H1 (cell line): ENCODE data around the gene PDZD4. TPM values are rescaled to one million over a fixed set of nuclear protein-coding genes. Genes with fewer than 3 reads are reported as not detected.

Experiments
- CTCF ChIA-PET: fragments of 300-600 bp; sonication (Branson Sonifier 250); formaldehyde crosslinking; loops from one replicate; lab custom pipeline; 2021; ENCODE audit not compliant: partially characterized antibody; lab: Charles Lee
- POLR2A ChIA-PET: fragments of 300-600 bp; sonication (Branson Sonifier 250); formaldehyde crosslinking; loops from one replicate; lab custom pipeline; 2021; ENCODE audit warnings: inconsistent platforms; ENCODE audit not compliant: partially characterized antibody; lab: Charles Lee
- DNase-seq, 2 experiments: peaks; one replicate each; pipeline versions ENCODE4 v3.0.0 to v3.0.0-alpha.2; 2010 to 2022; ENCODE audit warnings: low spot score in 2 of 2, low read depth in 1 of 2, mixed read lengths in 1 of 2
- FAIRE-seq: peaks from 2 replicates; lab custom pipeline; 2011; peaks lifted over from hg19 to GRCh38; lab: Jason Lieb, UNC
- H2AFZ ChIP-seq: 2 replicates; pipeline ENCODE4 v1.8.1; 2012; ENCODE audit warnings: low read length, inconsistent platforms
- H2AK5ac ChIP-seq: 2 replicates; pipeline ENCODE4 v1.6.1; 2013; ENCODE audit warnings: low read depth, low read length
- H2BK120ac ChIP-seq: replicated peaks from 2 replicates; pipeline ENCODE3; 2013; ENCODE audit warnings: low read depth, low read length, inconsistent platforms
- H2BK12ac ChIP-seq: 2 replicates; pipeline ENCODE4 v1.6.1; 2013; ENCODE audit warnings: low read depth, low read length
- H2BK15ac ChIP-seq: 2 replicates; pipeline ENCODE4 v1.6.1; 2013; ENCODE audit warnings: low read length
- H2BK20ac ChIP-seq: 2 replicates; pipeline ENCODE4 v1.6.1; 2013; ENCODE audit warnings: low read length
- H2BK5ac ChIP-seq: 2 replicates; pipeline ENCODE4 v1.6.1; 2013; ENCODE audit warnings: low read depth, low read length
- H3K14ac ChIP-seq: 2 replicates; pipeline ENCODE4 v1.6.1; 2013; ENCODE audit warnings: inconsistent platforms; ENCODE audit not compliant: insufficient read length
- H3K18ac ChIP-seq: 2 replicates; pipeline ENCODE4 v1.6.1; 2013; ENCODE audit warnings: low read length; ENCODE audit errors: extremely low read depth
- H3K23ac ChIP-seq: 2 replicates; pipeline ENCODE4 v1.6.1; 2013; ENCODE audit warnings: inconsistent platforms; ENCODE audit not compliant: insufficient read length
- H3K23me2 ChIP-seq: 2 replicates; pipeline ENCODE4 v1.6.1; 2013; ENCODE audit warnings: low read depth, low read length
- H3K27ac ChIP-seq: 2 replicates; pipeline ENCODE4 v1.6.1; 2011; ENCODE audit warnings: low read depth, low read length, inconsistent platforms
- H3K27me3 ChIP-seq, 4 experiments: replicated peaks in 1 of 4; 1 replicate in 1 of 4; 2 replicates in 3 of 4; pipeline versions ENCODE4 v1.6.1 to v1.8.1; 2011 to 2013; ENCODE audit warnings: low read length in 3 of 4, mild to moderate bottlenecking in 3 of 4, inconsistent platforms in 2 of 4, mixed read lengths in 2 of 4, moderate library complexity in 1 of 4; ENCODE audit not compliant: control insufficient read depth in 3 of 4, insufficient read depth in 3 of 4; ENCODE audit errors: extremely low read depth in 1 of 4
- H3K36me3 ChIP-seq, 4 experiments: 2 replicates each; pipeline versions ENCODE4 v1.6.1 to v1.8.1; 2011 to 2013; ENCODE audit warnings: mild to moderate bottlenecking in 4 of 4, low read length in 3 of 4, moderate library complexity in 2 of 4, control low read depth in 1 of 4, inconsistent platforms in 1 of 4; ENCODE audit not compliant: insufficient read depth in 4 of 4, control insufficient read depth in 2 of 4
- H3K4ac ChIP-seq: replicated peaks from 2 replicates; pipeline ENCODE3; 2013; ENCODE audit warnings: low read length, low read depth, mixed read lengths, inconsistent platforms; ENCODE audit not compliant: insufficient read length
- H3K4me1 ChIP-seq, 4 experiments: replicated peaks in 1 of 4; 1 replicate in 1 of 4; 2 replicates in 3 of 4; pipeline versions ENCODE4 v1.6.1 to v1.8.1; 2011 to 2013; ENCODE audit warnings: low read length in 3 of 4, inconsistent platforms in 2 of 4, mixed read lengths in 1 of 4; ENCODE audit not compliant: insufficient read depth in 4 of 4, control insufficient read depth in 3 of 4
- H3K4me2 ChIP-seq, 2 experiments: 2 replicates each; pipeline versions ENCODE4 v1.6.1 to v1.8.1; 2011 to 2013; ENCODE audit warnings: low read depth in 2 of 2, low read length in 2 of 2, control low read depth in 1 of 2, inconsistent platforms in 1 of 2, mild to moderate bottlenecking in 1 of 2; ENCODE audit not compliant: insufficient read depth in 1 of 2
- H3K4me3 ChIP-seq, 4 experiments: fragments of 200-600, 300-600 bp in 1 of 4; sonication (generic), shearing (Covaris generic), sonication (Bioruptor Twin) in 1 of 4; 2 replicates each; pipeline versions ENCODE4 v1.5.1 to v1.8.1; 2011 to 2016; ENCODE audit warnings: low read length in 4 of 4, low read depth in 3 of 4, control low read depth in 2 of 4, inconsistent platforms in 2 of 4, mild to moderate bottlenecking in 2 of 4, mixed read lengths in 1 of 4, moderate library complexity in 1 of 4; ENCODE audit not compliant: insufficient read depth in 2 of 4; ENCODE audit errors: extremely low read depth in 1 of 4
- H3K56ac ChIP-seq: replicated peaks from 2 replicates; pipeline ENCODE3; 2013; ENCODE audit warnings: low read depth, mild to moderate bottlenecking, mixed read lengths, low read length, inconsistent platforms; ENCODE audit not compliant: insufficient read length
- H3K79me1 ChIP-seq: 2 replicates; pipeline ENCODE4 v1.6.1; 2013; ENCODE audit warnings: low read depth, low read length, control low read depth
- H3K79me2 ChIP-seq, 2 experiments: 2 replicates each; pipeline versions ENCODE4 v1.6.1 to v1.8.1; 2012 to 2013; ENCODE audit warnings: low read length in 2 of 2, mild to moderate bottlenecking in 2 of 2, inconsistent platforms in 1 of 2; ENCODE audit not compliant: insufficient read depth in 2 of 2, control insufficient read depth in 1 of 2
- H3K9ac ChIP-seq, 4 experiments: replicated peaks in 1 of 4; 1 replicate in 1 of 4; 2 replicates in 3 of 4; pipeline versions ENCODE4 v1.6.1 to v1.8.1; 2011 to 2013; ENCODE audit warnings: low read depth in 3 of 4, low read length in 3 of 4, control low read depth in 2 of 4, mild to moderate bottlenecking in 2 of 4, moderate library complexity in 2 of 4, inconsistent platforms in 1 of 4; ENCODE audit errors: extremely low read depth in 1 of 4
- H3K9me3 ChIP-seq, 2 experiments: 2 replicates each; pipeline versions ENCODE4 v1.6.1 to v1.8.1; 2012 to 2013; ENCODE audit warnings: mild to moderate bottlenecking in 2 of 2, moderate library complexity in 2 of 2, control low read depth in 1 of 2, inconsistent platforms in 1 of 2, low read depth in 1 of 2, low read length in 1 of 2, mixed read lengths in 1 of 2; ENCODE audit not compliant: insufficient read depth in 2 of 2
- H4K20me1 ChIP-seq, 2 experiments: replicated peaks in 1 of 2; 2 replicates each; pipeline versions ENCODE3 to v1.8.1; 2011 to 2013; ENCODE audit warnings: inconsistent platforms in 2 of 2, low read length in 2 of 2, mild to moderate bottlenecking in 1 of 2; ENCODE audit not compliant: insufficient read depth in 2 of 2, control insufficient read depth in 1 of 2
- H4K5ac ChIP-seq: 2 replicates; pipeline ENCODE4 v1.6.1; 2013; ENCODE audit warnings: low read length, low read depth, mixed read lengths, inconsistent platforms; ENCODE audit not compliant: insufficient read length
- H4K8ac ChIP-seq: 2 replicates; pipeline ENCODE4 v1.8.0; 2013; ENCODE audit warnings: mild to moderate bottlenecking, moderate library complexity, low read length, inconsistent platforms; ENCODE audit not compliant: insufficient read depth; ENCODE audit errors: extremely low read depth
- H4K91ac ChIP-seq: replicated peaks from 2 replicates; pipeline ENCODE3; 2013; ENCODE audit warnings: low read length, mixed read lengths, inconsistent platforms; ENCODE audit not compliant: insufficient read length
- ATF2 ChIP-seq: IDR thresholded peaks from 2 replicates; pipeline ENCODE4 v1.6.1; 2012; ENCODE audit warnings: low read length, inconsistent platforms
- E2F6 ChIP-seq: IDR thresholded peaks from 2 replicates; pipeline ENCODE4 v1.6.1; 2012; ENCODE audit warnings: inconsistent platforms
- EP300 ChIP-seq, 2 experiments: IDR thresholded peaks; 1 replicate in 1 of 2; 2 replicates in 1 of 2; pipeline ENCODE4 v1.6.1; 2011 to 2012; ENCODE audit warnings: low read depth in 2 of 2, low read length in 2 of 2, mild to moderate bottlenecking in 2 of 2, borderline replicate concordance in 1 of 2, inconsistent platforms in 1 of 2, moderate library complexity in 1 of 2
- FOSL1 ChIP-seq: IDR thresholded peaks from 2 replicates; pipeline ENCODE4 v1.6.1; 2011; ENCODE audit warnings: mild to moderate bottlenecking, low read depth, low read length, moderate library complexity; ENCODE audit not compliant: insufficient read depth
- GABPA ChIP-seq: IDR thresholded peaks from 2 replicates; pipeline ENCODE4 v1.6.1; 2011; ENCODE audit warnings: mild to moderate bottlenecking, low read length, moderate library complexity, borderline replicate concordance; ENCODE audit not compliant: insufficient read depth
- KDM5A ChIP-seq: fragments of 200-600 bp; IDR thresholded peaks from 2 replicates; pipeline ENCODE4 v1.7.1; 2012; ENCODE audit warnings: mild to moderate bottlenecking, low read length, inconsistent platforms, mixed read lengths
- MAX ChIP-seq: IDR thresholded peaks from 2 replicates; pipeline ENCODE4 v1.6.1; 2012; ENCODE audit warnings: inconsistent platforms
- SIN3A ChIP-seq, 2 experiments: IDR thresholded peaks in 1 of 2; conservative IDR thresholded peaks in 1 of 2; 2 replicates each; pipeline ENCODE4 v1.6.1; 2011 to 2012; ENCODE audit warnings: low read length in 2 of 2, improper control_type of control experiment in 1 of 2, low read depth in 1 of 2, mild to moderate bottlenecking in 1 of 2
- ZNF274 ChIP-seq: IDR thresholded peaks from 2 replicates; pipeline ENCODE4 v1.7.0; 2012; ENCODE audit warnings: low read length, borderline replicate concordance; ENCODE audit errors: extremely low read depth
- WGBS, 2 experiments: shearing (Covaris generic) in 1 of 2; methylation state at CpG; one replicate each; pipeline versions ENCODE4 v1.1.6 to v1.1.7; 2013 to 2015; ENCODE audit warnings: low lambda C conversion rate in 2 of 2, mixed read lengths in 2 of 2, inconsistent platforms in 1 of 2, low coverage in 1 of 2, missing lambda C conversion rate in 1 of 2; ENCODE audit not compliant: insufficient replicate concordance in 2 of 2, insufficient coverage in 1 of 2, insufficient read length in 1 of 2; ENCODE audit errors: extremely low coverage in 1 of 2, missing lambda C conversion rate in 1 of 2; 5-methylcytosine and 5-hydroxymethylcytosine counted together
- polyA plus RNA-seq, 7 experiments: library from polyadenylated mRNA; depleted of rRNA in 3 of 7; stranded (reverse) in 5 of 7; unstranded in 2 of 7; fragments of >200 nt in 5 of 7; fragments of 200-250 nt in 2 of 7; gene quantifications; 1 replicate in 5 of 7; 2 replicates in 1 of 7; 4 replicates in 1 of 7; pipeline versions ENCODE4 v1.2.1 to v1.2.3, GENCODE V29; 2011 to 2013; ENCODE audit warnings: missing spikeins in 2 of 7, mixed read lengths in 2 of 7
- total RNA-seq: library from RNA; stranded (reverse); fragmentation: NEBNext Ultra II Directional; extraction: Animal tissue kit (Norgen Biotek cat#: 25700); gene quantifications from 2 replicates; pipeline ENCODE4 v1.2.1, GENCODE V29; 2021

Gene PDZD4
- total and polyA plus RNA-seq, 2 of the 8 experiments (the other 6 are each of a cell fraction or from before 2014, with no cell fraction given): 45.8 to 169 TPM

DNA sequence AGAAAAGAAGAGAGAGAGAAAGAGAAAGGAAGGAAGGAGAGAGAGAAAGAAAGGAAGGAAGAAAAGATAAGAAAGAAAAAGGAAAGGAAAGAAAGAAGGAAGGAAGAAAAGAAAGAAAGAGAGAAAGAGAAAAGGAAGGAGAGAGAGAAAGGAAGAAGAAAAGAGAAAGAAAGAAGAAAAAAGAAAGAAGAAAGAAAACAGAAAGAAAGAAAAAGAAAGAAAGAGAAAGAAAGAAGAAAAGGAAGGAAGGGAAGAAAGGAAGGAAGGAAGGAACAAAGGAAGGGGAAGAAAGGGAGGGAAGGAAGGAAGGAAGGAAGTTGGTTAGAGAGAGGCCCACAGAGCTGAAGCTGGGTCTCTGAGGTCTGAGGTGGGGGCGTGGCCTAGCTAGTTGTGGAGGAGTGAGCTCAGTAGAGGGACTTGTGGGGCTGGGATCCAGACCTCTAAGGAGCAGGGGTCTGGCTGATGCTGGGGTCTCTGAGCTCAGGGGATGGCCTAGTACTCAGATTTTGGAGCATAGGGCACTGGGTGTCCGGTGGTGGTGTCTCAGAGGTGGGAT is 27.1 kb upstream of the PDZD4 start:
- Histone ChIP-seq H2AK5ac (no peak overlapping the region), H2BK20ac (no peak overlapping the region), H3K9me3 (no peaks in the 10 kb centered on the region), H3K14ac (no peak overlapping the region), H3K4me3 (no peak overlapping the region), H4K91ac (no peak overlapping the region), H3K4me1 (peaks cover 0 to 5% (median 0%) of the 10 kb centered on the region in 4 experiments; a peak in 3 of 7 replicates), H3K79me2 (no peaks in the 10 kb centered on the region), H2BK15ac (no peak overlapping the region), H3K79me1 (no peaks in the 10 kb centered on the region), H3K27ac (no peak overlapping the region), H4K8ac (no peak overlapping the region), H2AFZ (no peak overlapping the region), H2BK12ac (no peak overlapping the region), H3K4me2 (no peak overlapping the region), H3K4ac (no peak overlapping the region), H3K9ac (no peak overlapping the region), H4K5ac (no peak overlapping the region), H3K18ac (no peak overlapping the region), H2BK5ac (no peak overlapping the region), H2BK120ac (no peak overlapping the region), H3K23ac (no peak overlapping the region), H3K23me2 (no peaks in the 10 kb centered on the region), H4K20me1 (no peaks in the 10 kb centered on the region), H3K27me3 (no peaks in the 10 kb centered on the region; a peak in 1 of 7 replicates), H3K36me3 (no peaks in the 10 kb centered on the region), H3K56ac (no peak overlapping the region)
- no peak for FAIRE-seq
- 73% methylated on average over 2 of the region's 2 CpGs; no CpG with 5 or more reads in 1 of the 2 experiments for WGBS, 2 experiments
- ChIA-PET CTCF (interaction anchor here (1.0 to 1.5 kb wide), 2 partner anchors 14 to 38 kb away, joined by 3 to 4 read pairs; no protein-coding TSS in a partner anchor), POLR2A (interaction anchor here (1.1 kb wide), 1 partner anchor 12 kb away, joined by 3 read pairs; no protein-coding TSS in a partner anchor)
- DNase-seq: no peak
- TF ChIP-seq GABPA: no peak
- no peak for TF ChIP-seq ZNF274
- TF ChIP-seq SIN3A (conservative IDR thresholded peaks at IDR 0.05 in 1 of 2, IDR thresholded peaks at IDR 0.05 in 1 of 2; ENCODE audit: low read depth in 1 of 2, low read length in 2 of 2): no peak
- TF ChIP-seq KDM5A: no peak
- no peak for TF ChIP-seq MAX
- TF ChIP-seq ATF2: no peak
- no peak for TF ChIP-seq E2F6
- TF ChIP-seq EP300 (IDR thresholded peaks at IDR 0.05; ENCODE audit: borderline replicate concordance in 1 of 2, low read depth in 2 of 2, low read length in 2 of 2): no peak
- TF ChIP-seq FOSL1: no peak
